K562 (cell line): ENCODE results near the gene FOXN3.

Experiments
- ATF1 ChIP-seq, 2 experiments: fragments of 450-650 bp in 1 of 2; IDR thresholded peaks; 2 replicates each; pipeline ENCODE4 v1.6.1; 2016; ENCODE audit warnings: missing compliant biosample characterization in 1 of 2, missing genetic modification characterization in 1 of 2
- GTF2E2 ChIP-seq: fragments of 200-800 bp; sonication (Bioruptor generic); IDR thresholded peaks from 2 replicates; pipeline ENCODE4 v1.6.1; 2016; ENCODE audit warnings: missing genetic modification characterization, missing compliant biosample characterization
- NKRF ChIP-seq: fragments of 450-650 bp; IDR thresholded peaks from 2 replicates; pipeline ENCODE4 v1.6.1; 2016; ENCODE audit warnings: borderline replicate concordance
- POLR2A ChIP-seq: fragments of 450-650 bp; conservative IDR thresholded peaks from 2 replicates; pipeline ENCODE4 v1.6.1; 2016
- RAD21 ChIP-seq, 2 experiments: fragments of 250-450 bp in 1 of 2; fragments of 450-650 bp in 1 of 2; sonication (Bioruptor Pico) in 1 of 2; formaldehyde crosslinking in 1 of 2; IDR thresholded peaks in 1 of 2; conservative IDR thresholded peaks in 1 of 2; 2 replicates each; pipeline versions ENCODE4 v1.4.0 to v1.8.0; 2020 to 2022; ENCODE audit warnings: mild to moderate bottlenecking in 2 of 2, moderate library complexity in 1 of 2
- SIN3A ChIP-seq, 2 experiments: fragments of 150-350 bp in 1 of 2; IDR thresholded peaks; 2 replicates each; pipeline ENCODE4 v1.6.1; 2011 to 2016; ENCODE audit warnings: borderline replicate concordance in 2 of 2, low read depth in 2 of 2, low read length in 2 of 2, mild to moderate bottlenecking in 2 of 2, moderate library complexity in 2 of 2; ENCODE audit not compliant: control insufficient read depth in 1 of 2
- ZBTB7A ChIP-seq: IDR thresholded peaks from 2 replicates; pipeline ENCODE4 v1.6.1; 2011; ENCODE audit warnings: low read depth, mild to moderate bottlenecking, low read length, moderate library complexity, borderline replicate concordance; ENCODE audit not compliant: control insufficient read depth
- ZNF224 ChIP-seq: sonication (generic); formaldehyde crosslinking; IDR thresholded peaks from 2 replicates; pipeline ENCODE4 v1.8.0; 2022; ENCODE audit warnings: mild to moderate bottlenecking, missing genetic modification reagents
- ZNF274 ChIP-seq: IDR thresholded peaks from 2 replicates; pipeline ENCODE4 v1.6.1; 2011; ENCODE audit warnings: low read depth, mild to moderate bottlenecking, low read length, moderate library complexity, borderline replicate concordance
- ZZZ3 ChIP-seq: fragments of 450-650 bp; IDR thresholded peaks from 2 replicates; pipeline ENCODE4 v1.6.1; 2016; ENCODE audit warnings: antibody characterized with exemption, mild to moderate bottlenecking, moderate library complexity

GRCh38 chr14:89408907-89409700 is 7.9 kb downstream of the FOXN3 start:
- TF ChIP-seq GTF2E2 (tag) (no peak), ATF1 (CRISPR knock-in tag; IDR thresholded peaks at IDR 0.05) (no peak), ATF1 (tag; IDR thresholded peaks at IDR 0.05) (no peak), ZBTB7A (no peak), ZZZ3 (no peak), NKRF (no peak), POLR2A (no peak), SIN3A (IDR thresholded peaks at IDR 0.05; ENCODE audit: borderline replicate concordance in 2 of 2, control insufficient read depth in 1 of 2, low read depth in 2 of 2, low read length in 2 of 2) (no peak), ZNF224 (no peak), RAD21 (CRISPR knock-in tag; conservative IDR thresholded peaks at IDR 0.05 in 1 of 2, IDR thresholded peaks at IDR 0.05 in 1 of 2) (no peak), ZNF274 (no peak)
